DMS79 treated with DMSO at 0.1 percent for 48 hours (cell line): ENCODE results near the gene TMEFF1.

Experiments
- DNase-seq: peaks from one replicate; lab custom pipeline; 2025; lab: John Stamatoyannopoulos, UW

The TMEFF1 gene

DNA sequence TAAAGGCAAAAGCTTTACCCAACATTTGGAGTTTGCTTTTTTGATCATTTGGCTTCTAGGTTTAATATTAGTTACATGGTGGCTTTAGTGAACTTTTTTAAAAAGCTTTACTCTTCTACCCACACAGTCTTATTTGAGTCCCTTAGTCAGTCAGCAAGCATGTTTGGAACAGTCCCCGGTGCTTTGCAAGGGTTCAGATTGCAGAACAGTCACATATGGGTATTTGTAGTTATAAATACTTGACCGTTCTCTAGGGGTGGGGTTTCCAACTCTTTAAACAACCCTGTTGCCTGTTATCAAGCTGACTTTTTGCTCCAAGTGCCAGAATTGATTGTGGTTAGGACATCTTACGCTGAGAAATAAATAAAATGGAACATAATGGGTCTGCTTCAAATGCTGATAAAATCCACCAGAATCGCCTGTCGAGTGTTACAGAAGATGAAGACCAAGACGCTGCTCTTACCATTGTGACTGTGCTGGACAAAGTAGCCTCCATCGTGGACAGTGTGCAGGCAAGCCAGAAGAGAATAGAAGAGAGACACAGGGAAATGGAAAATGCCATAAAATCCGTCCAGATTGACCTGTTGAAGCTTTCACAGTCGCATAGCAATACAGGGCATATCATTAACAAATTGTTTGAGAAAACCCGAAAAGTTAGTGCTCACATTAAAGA, 105.0 kb downstream of the TMEFF1 start, which contains the start of gene CAVIN4:
Gene CAVIN4, plus strand, starts transcription at position 304 of the 673 bp plus-strand sequence. Its CDS starts 65 bp downstream, at position 369.
- no peak for DNase-seq

DNA sequence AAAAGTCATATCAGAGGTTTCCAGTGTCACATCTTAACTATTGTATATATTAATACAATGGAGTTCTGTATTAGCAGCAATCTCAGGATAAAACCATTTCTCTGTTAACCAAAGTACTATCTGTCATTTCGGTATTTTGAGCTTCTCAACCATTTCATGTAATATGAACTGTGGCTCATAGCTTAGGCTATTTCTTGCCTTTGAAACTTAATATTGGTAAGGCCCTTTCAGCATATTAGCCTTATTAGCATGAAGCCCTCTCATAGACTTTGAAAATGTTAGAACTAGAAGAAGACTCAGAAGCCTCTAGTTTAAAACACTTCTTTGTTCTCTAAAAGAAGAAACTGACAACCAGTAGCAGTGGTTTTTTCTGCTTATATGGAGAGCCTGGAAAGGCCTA, 105.7 kb downstream of the TMEFF1 start:
- DNase-seq, result no peak

DNA sequence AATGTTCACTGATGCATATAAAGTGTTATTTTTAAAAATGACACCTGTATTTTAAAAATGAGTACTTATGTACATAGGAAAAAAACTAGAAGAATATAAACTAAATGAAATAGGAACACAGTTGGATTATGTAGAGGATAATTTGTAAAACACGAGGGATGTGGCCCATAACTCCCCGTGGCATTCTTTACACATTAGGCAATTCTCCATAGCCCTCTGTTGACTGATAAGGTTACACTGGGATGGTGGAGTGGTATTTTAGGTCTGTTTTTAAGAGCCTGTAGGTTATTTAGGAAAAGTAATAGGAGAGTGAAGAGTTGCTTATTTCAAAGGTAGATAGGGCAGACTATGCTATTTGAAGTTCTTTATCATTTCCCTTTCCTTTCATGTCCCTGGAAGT, 106.7 kb downstream of the TMEFF1 start:
- DNase-seq, result no peak

DNA sequence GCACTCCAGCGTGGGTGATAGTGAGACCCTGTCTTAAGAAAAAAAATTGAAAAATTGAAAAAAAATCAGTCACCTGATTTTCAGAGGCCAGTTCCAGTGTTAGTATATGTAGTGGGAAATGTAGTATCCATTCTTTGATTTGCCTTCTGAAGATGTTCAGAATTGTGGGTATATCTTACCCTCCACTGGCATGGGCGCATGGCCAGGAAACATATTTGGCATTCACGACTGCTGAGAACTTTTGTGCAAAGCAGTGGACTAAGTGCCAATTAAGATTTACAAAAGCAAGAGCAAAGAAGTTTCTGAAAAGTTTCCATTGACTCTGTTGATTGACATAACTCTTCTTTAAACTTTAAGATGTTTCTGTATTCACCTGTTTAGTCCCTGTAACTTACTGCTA, 107.3 kb downstream of the TMEFF1 start:
- no peak for DNase-seq

DNA sequence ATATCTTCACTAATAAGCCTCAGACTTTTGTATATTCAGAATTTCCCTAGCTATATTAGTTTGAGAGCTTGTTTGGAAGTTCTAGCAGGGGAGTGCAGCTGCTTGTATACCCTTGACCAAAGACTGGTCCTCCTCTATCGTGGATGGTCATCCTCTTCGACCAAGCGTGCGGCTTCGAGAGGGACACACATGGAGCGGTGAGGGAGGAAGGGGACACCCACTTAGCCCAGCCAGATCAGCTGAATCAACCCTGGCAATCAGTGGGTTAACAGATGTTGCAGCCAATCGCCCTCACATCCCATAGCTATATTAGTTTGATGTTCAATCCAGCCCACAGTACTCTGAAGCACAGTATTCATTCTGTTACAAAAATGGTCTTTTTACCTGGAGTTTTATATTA, 108.1 kb downstream of the TMEFF1 start:
- DNase-seq, result no peak

DNA sequence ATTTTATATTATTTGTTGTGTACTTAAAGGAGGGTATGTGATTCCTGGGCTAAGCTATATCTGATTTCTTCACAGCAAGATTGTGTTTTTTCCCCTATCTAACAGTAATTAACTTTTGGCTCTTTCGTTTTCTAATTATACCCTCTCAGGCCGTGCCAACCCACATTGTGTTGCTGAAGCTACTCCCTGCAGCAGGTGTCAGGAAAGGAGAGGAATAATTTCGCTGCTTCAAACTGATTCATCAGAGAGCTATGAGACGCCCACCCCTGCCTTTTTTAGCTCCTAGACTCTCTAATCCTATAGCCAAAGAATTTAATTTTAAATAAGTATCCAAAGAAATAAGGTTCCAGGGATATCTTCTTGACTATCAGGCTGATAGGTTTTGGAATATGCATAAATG, 108.7 kb downstream of the TMEFF1 start:
- DNase-seq, result no peak

DNA sequence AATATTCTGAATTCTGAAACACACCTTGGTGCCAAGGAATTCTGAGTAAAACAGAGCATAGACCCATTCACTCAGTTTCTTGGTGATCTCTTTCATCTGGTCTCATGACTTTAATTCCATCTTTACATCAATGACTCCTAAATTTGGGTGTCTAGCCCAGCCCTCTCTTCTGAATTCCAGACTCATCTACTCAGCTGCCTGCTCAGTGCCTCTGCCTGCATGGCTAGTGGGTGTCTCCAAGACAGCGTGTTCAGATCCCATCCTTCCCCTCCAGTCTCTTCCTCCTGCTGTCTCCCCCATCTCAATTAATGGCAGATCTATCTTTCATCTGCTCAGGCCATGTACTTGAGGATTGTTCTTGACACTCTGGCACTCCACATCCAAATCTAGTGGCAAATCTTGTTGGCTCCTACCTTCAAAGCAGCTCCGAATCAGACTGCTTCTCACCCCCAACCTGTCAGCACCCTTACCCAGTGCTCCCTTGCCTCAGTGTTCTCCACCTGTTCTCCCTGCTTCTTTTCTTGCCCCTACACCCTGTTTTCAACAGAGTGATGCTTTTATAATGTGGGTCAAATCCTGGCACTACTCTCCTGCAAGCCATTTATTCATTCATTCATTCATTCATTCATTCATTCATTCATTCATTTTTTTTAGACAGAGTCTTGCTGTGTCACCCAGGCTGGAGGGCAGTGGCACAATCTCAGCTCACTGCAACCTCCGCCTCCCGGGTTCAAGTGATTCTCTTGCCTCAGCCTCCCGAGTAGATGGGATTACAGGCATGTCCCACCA, 110.3 kb downstream of the TMEFF1 start:
- DNase-seq, result no peak

DNA sequence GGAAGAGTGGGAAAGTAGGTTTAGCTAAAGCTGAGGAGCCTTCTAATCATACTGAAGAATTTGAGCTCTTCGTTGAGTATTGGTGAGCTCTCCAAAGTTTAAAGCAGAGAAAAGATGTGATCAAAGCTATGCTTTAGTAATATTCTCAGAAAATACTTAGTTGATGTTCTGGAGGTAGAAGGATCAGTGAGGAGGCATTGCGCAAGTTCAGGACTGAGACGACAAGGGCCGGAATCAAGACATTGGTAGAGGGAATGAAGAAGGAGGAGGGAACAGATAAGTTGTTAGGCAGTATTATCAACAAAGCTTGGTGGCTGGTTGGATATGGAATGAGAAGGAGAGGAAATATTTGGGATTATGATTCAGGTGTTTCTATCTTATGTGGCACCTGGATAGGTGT, 112.0 kb downstream of the TMEFF1 start:
- no peak for DNase-seq

DNA sequence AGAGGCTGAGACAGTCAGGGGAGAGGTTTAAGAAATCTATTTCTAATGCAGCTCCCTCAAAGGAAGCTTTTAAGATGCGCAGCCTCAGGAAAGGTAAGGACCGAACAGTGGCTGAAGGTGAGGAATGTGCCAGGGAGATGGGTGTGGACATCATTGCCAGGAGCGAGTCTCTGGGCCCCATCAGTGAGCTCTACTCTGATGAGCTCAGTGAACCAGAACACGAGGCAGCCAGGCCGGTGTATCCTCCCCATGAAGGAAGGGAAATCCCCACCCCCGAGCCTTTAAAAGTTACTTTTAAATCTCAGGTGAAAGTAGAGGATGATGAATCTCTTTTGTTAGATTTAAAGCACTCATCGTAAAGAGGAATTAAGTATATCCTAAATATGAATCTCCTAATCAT, 113.1 kb downstream of the TMEFF1 start:
- no peak for DNase-seq

DNA sequence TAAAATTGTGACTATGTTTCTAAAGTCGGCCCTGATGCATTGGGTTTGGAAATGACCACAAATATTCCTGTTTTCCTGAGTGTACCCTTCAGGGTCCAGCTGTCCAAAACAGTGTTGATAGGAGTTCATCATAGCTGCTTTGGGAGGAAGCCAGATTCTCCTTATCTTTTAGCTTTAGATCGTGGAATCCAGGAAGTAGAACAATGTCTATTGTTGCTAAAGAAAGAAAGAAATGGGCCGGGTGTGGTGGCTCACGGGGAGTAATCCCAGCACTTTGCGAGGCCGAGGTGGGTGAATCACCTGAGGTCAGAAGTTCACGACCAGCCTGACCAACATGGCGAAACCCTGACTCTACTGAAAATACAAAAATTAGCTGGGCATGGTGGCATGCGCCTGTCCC, 114.4 kb downstream of the TMEFF1 start:
- no peak for DNase-seq

DNA sequence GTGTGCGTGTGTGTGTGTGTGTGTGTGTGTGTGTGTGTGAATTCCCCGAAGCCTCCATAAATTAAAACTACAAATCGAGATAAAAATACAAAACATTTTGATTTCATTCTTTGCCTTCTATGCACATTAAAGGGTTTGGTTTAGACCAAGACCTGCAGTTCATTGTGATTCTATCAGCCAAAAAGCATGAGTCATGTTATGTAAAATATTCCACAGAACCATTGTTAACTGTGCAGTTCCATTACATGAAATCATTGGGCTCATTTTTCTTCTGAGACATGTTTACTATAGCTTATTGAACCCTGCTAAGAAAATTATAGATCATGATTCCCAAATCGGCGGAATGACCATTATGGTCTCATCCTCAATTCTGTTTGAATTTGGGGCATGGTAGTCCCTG, 116.6 kb downstream of the TMEFF1 start:
- DNase-seq, result no peak

DNA sequence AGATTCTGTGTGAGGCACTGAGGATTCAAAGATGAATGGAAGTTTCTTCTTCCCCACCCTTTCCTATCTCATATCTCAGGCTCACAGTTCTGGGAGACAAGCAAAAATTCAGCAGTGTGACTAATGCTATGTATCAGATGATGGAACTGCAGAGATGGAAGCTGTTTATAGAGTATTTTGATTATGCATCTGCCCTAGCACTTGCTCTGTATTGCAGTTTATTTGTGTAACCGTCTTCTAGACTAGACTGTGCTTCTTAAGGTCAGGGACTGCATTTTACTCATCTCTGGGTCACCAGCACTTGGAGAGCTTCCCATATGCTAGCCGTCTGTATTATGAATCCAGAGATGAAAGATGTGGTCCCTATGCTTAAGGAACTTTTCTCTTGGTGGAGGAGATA, 117.5 kb downstream of the TMEFF1 start:
- DNase-seq, result no peak

DNA sequence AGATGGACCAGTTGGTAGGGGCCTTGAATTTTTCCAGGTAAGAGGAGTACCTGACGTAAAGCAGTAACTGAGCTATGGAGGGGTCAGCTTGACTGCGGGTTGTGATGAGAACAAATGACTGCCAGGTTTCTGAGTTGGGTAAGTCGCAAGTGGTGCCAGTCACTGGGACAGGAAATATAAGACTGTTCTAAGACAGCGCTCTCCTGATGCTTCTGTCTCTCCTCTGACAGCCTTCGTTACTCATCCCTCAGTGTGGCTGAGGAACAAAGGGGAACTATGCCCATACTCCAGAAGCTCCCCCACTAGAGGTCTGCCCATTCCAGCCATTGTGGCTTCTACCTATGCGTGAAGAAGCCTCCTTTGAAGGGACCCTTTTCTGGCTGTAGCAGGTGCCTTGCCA, 118.2 kb downstream of the TMEFF1 start:
- DNase-seq, result no peak

DNA sequence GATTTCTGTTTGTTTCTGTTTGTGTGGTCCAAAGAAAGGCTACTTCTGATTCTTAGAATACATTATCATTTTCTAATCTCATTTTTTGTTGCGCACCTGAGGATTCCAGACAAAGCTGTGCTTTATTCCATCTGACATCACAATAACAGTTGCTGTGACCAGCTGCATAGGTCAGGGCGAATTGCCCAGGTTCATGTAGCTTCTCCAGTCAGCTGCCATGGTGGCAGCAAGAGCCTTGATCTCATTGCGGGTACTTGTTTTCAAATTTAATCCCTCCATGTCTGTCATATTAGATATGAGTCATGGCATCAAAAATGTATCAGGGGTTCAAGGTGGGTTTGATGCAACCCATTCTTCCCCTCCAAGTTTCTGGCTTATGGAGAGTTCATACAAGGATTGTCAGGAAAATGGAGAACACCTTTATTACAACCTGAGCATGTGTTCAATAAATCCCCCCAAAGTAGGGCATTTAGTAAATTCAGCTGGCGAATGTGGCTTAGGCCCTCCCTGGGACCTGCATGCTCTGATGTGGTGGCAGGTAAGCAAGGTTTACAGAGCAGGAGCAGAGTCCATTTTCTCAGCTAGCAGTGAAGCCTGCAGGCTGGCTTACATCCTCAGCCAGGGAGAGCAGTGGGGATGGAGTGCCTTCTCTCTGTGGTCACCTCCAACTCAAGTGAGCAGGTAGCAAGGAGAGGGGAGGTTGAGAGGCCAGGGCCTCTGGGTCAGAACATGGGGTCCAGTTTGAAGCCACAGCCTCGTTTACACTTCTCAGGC, 118.9 kb downstream of the TMEFF1 start:
- no peak for DNase-seq

DNA sequence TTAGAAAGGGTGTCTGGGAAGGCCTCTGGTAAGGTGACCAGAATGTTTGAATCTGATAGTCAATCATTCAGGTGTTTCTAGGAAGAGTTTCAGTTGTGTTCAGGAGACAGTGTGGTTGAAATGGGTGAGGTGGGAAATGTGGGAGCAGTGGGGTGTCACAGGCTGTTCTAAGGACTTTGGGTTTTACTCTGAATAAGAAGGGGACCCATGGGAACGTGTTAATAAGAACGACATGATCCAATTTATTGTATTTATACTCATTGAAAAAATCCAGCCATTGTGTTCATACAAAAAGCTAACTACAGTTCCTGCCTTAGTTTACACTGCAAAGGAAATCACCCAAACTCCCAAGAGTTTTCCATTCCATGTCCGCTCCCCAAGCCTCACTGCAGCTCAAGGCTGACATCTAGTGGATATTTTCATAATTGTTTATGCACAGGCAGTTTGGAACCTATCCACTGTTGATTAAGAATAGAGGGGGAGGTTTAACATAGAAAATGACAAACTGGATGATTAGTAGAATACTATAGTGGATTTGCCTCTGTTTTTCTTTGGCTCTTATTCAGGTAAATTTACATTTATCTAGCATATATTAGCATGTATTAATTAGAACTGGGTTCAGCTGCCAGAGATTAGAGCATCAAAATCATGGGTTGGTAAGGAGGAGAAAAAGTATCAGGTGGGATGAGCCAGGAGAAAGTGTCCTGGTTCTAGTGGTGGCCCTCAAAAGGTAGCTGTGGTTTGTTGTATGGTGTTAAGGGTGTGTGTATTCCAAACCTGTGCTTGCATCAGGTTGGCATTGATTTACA, 122.6 kb downstream of the TMEFF1 start:
- peak; percentile 35 for DNase-seq

DNA sequence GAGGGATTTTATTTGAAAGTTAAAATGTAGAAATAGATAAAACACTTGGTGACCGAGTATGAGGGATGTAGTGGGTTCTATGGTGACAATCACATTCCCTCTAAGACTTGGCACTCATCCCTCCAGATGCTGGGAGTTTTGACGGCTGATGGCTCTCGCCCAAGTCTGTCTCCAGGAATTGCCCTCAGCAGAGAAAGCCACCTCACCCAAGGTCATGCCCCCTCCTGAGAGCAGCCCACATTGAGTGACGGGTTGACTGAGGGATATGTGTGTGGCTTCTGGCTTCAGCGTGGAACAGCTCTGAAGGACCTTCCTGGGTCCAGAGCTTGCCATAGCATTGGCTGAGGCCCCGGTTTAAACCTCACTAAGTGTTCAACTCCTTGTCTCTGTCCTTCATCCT, 124.3 kb downstream of the TMEFF1 start:
- DNase-seq, result no peak

DNA sequence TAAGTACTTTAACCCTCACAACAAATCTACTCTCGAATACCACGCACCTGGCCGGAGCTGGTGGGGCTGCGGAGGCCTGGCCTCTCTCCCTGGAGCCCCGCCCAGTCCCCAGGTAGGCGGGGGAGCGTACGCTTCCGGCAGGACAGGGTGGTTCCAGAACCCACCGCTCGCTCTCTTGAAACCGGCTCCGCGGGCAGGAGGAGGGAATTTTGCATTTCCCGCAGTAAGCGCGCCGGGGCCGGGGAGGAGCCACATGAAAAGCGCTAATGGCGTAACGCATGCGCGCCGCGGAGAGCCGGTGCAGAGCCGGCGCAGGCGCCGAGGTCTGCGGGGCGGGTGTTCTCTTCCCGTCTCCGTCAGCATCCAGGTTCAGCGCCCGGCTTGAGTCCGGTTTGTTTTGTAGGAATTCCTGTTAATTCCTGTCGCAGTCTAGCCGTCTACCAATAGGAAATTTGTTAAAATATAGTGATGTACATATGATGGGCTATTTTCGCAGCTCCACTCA, 125.7 kb downstream of the TMEFF1 start:
- peak; percentile 66 for DNase-seq

DNA sequence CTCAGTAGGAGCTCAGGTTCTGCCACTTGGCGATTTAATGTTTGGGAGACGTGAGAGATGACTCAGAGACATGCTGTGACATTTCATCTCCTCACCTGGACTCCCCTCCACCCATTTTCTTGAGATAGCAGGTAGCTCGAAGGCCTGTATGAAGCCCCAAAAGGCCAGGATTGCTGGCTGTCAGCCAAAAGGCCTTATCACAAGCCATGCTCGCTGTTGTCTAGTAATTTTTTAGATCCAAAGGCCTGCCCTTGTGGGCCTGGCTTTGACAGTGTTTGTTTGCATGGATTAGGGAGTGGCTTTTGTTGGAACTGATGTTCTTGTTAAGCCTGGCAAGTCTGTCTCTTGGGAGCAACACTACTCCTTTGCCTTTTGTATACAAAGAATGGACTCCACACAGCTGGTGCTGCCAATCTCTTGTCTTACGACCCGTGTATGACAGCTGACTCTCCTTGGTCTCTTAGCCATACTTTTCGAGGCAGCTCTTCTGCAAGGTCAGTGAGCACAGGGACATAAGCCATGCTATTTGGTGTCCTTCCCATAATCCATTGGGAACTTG, 127.7 kb downstream of the TMEFF1 start:
- DNase-seq, result no peak

DNA sequence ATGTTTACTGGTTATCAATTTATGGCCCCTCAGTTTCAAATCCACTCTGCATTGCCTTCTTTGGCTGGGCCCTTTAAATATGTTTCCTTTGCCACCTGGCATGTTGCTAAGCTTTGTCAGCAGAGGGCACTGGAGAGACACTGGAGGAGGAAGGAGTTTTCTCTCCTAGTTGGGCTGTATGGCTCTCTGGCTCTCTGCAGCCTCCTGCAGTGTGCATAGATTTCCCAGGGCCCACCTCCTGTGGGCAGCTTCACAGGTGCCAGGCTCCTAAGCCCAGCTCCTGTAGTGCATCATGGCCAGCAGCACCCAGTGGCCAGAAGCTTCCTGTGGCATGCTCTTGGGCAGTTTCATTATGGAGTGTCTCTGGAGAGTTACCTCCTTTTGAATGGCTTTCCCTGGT, 128.3 kb downstream of the TMEFF1 start:
- DNase-seq, result peak; percentile 1

DNA sequence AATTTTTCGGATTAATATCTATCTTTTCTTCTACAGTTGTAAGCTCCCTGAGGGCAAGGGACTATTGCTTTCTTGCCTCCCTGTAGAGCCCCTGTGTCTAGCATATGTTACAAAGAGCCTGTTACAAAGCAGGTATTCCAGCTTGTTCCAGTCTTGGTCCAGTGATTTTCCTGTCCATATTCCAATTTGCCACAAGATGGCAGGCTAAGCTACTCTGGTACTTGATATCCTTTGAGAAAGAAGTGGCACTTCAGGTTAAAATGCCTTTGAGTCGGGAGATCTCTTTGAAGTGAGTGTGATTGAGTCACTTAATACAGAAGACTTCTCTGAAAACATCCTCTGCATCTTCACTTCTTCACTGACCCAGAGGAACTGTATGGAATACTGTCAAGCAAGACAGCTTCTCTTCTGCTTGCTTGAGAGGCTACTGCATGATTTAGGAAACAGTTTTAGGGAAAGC, 129.4 kb downstream of the TMEFF1 start:
- DNase-seq, result peak; percentile 50

DNA sequence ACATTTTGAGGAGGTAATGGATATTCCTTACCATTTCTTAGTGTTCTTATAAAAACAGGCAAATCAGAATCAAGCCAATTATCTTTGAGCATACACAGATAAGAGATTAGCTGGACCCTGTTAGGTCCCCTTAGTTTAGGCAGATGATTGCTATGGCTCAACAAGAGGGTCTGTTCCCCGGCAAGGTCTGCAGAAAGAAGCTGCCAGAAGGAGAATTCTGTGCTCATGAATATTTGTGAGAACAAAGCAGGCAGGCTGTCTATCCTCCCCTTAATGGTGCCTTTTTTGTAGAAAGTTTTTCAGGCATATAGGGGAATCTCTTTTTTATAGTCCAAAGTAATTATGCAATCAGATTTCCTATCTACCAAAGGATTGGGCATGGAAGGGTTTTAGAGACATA, 132.5 kb downstream of the TMEFF1 start:
- DNase-seq, result no peak
